Activated naive CD4-positive, alpha-beta T cell treated with anti-CD3 and anti-CD28 coated beads for 36 hours (primary cell): Measurements from ENCODE around the gene PPP1R15A. TPM values are rescaled to one million over a fixed set of nuclear protein-coding genes. Genes with fewer than 3 reads are reported as not detected.
A peak's percentile ranks its signal among the peaks of the same experiment; 100 is the strongest.

Experiments used
- CTCF ChIA-PET: fragments of 350-600 bp; sonication (Branson Sonifier 250); formaldehyde crosslinking; loops from one replicate; lab custom pipeline; 2021; ENCODE audit warnings: antibody characterized with exemption; lab: Charles Lee
- DNase-seq: peaks from one replicate; pipeline ENCODE4 v3.0.0-alpha.2; 2020
- H3K27ac Mint-ChIP-seq: one replicate; pipeline ENCODE4 v1.8.0; 2021; ENCODE audit warnings: mild to moderate bottlenecking, mixed read lengths
- H3K27me3 Mint-ChIP-seq: one replicate; pipeline ENCODE4 v1.8.0; 2021; ENCODE audit warnings: low read depth, mixed read lengths
- H3K36me3 Mint-ChIP-seq: one replicate; pipeline ENCODE4 v1.8.0; 2021; ENCODE audit warnings: low read depth, mixed read lengths
- H3K4me1 Mint-ChIP-seq: one replicate; pipeline ENCODE4 v1.8.0; 2021; ENCODE audit warnings: low read depth, mixed read lengths
- H3K4me3 Mint-ChIP-seq: one replicate; pipeline ENCODE4 v1.8.0; 2021; ENCODE audit warnings: mild to moderate bottlenecking, moderate library complexity, mixed read lengths
- H3K9me3 Mint-ChIP-seq: one replicate; pipeline ENCODE4 v1.8.0; 2021; ENCODE audit warnings: mixed read lengths
- intact Hi-C: fragments of 100-400 bp; cut with micrococcal nuclease; formaldehyde crosslinking; loops from one replicate; pipeline ENCODE4 v1.15.1; 2023
- total RNA-seq, 2 experiments: library from RNA; stranded (reverse); gene quantifications; one replicate each; pipeline ENCODE4 v1.2.3, GENCODE V29; 2021

Gene PPP1R15A
- 10 to 100 TPM; 96.5 to 97.4 TPM for total RNA-seq

GRCh38 chr19:48872182-48872883 is at the start of gene PPP1R15A:
Gene PPP1R15A (plus strand): TSS chr19:48872421. CDS start chr19:48873234, 813 bp downstream.
- Mint-ChIP-seq H3K4me1 (peaks cover 34% of the 10 kb centered on the region), H3K36me3 (peaks cover 39% of the 10 kb centered on the region), H3K4me3 (peak within 1 kb of the TSS; percentile 99), H3K27ac (peak within 1 kb of the TSS; percentile 99), H3K9me3 (no peaks in the 10 kb centered on the region), H3K27me3 (no peaks in the 10 kb centered on the region)
- intact Hi-C loops, result loop anchor here (1.0 to 10.0 kb wide), 8 partner anchors 38 to 622 kb away; partner anchors contain the start of genes C19orf73, CARD8, DHDH and LIN7B
- DNase-seq, result peak; percentile 99
- CTCF ChIA-PET, result interaction anchor here (0.7 to 1.7 kb wide), 2 partner anchors 29 to 85 kb away, joined by 3 to 7 read pairs; no protein-coding TSS in a partner anchor

- DNase-seq, result no peak
- intact Hi-C loops, result no loop called here
- H3K27me3 Mint-ChIP-seq, result no peaks in the 10 kb centered on the region
- H3K4me1 Mint-ChIP-seq, result no peaks in the 10 kb centered on the region
- CTCF ChIA-PET, result no interaction called here
- H3K27ac Mint-ChIP-seq, result no peak overlapping the region
- H3K36me3 Mint-ChIP-seq, result no peaks in the 10 kb centered on the region
- H3K4me3 Mint-ChIP-seq, result no peak overlapping the region
- no peaks in the 10 kb centered on the region for H3K9me3 Mint-ChIP-seq
These were observed 49.7 kb upstream of the PPP1R15A start for GRCh38 chr19:48822514-48822913.

DNA sequence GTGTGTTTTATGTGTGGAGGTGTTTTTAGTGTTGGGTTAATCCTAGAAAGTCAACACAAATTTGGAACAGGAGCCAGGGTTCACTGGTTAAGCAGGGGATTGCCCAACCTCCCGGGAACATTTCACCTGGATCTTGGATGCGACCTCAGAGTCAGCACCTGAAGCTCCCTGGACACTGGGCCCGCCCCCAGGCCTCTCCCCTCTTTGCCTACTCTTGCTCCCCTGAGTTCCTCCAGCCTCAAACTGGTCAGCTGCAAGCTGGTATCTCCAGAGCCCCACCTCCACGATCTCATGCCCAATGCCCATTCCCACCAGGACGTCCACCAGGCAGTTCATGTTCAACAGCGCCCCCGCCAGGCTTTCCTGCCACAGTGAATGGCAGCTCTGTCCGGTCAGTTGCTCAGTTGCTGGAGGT is 45.6 kb upstream of the PPP1R15A start:
- no peak for DNase-seq
- Mint-ChIP-seq H3K27me3 (no peaks in the 10 kb centered on the region), H3K4me1 (no peaks in the 10 kb centered on the region), H3K4me3 (no peak overlapping the region), H3K9me3 (no peaks in the 10 kb centered on the region), H3K27ac (no peak overlapping the region), H3K36me3 (no peaks in the 10 kb centered on the region)
- CTCF ChIA-PET, result interaction anchor here (0.7 kb wide), 2 partner anchors 11 to 19 kb away, joined by 3 to 6 read pairs; no protein-coding TSS in a partner anchor
- intact Hi-C loops, result no loop called here

- no peaks in the 10 kb centered on the region for H3K4me1 Mint-ChIP-seq
- CTCF ChIA-PET, result interaction anchor here (2.1 to 2.2 kb wide), 2 partner anchors 12 to 42 kb away, joined by 10 to 11 read pairs; no protein-coding TSS in a partner anchor
- no peak overlapping the region for H3K27ac Mint-ChIP-seq
- DNase-seq, result no peak
- no peaks in the 10 kb centered on the region for H3K27me3 Mint-ChIP-seq
- intact Hi-C loops, result no loop called here
- no peaks in the 10 kb centered on the region for H3K36me3 Mint-ChIP-seq
- H3K4me3 Mint-ChIP-seq, result no peak overlapping the region
- no peaks in the 10 kb centered on the region for H3K9me3 Mint-ChIP-seq
These were observed 42.1 kb upstream of the PPP1R15A start for GRCh38 chr19:48830088-48830487.

- Mint-ChIP-seq H3K27ac (no peak overlapping the region), H3K4me1 (peaks cover 8% of the 10 kb centered on the region), H3K4me3 (no peak overlapping the region), H3K36me3 (no peaks in the 10 kb centered on the region), H3K27me3 (no peaks in the 10 kb centered on the region), H3K9me3 (no peaks in the 10 kb centered on the region)
- intact Hi-C loops, result no loop called here
- CTCF ChIA-PET, result interaction anchor here (0.6 to 1.9 kb wide), 3 partner anchors 35 to 44 kb away, joined by 3 to 8 read pairs (median 3); no protein-coding TSS in a partner anchor
- no peak for DNase-seq
These were observed 41.3 kb upstream of the PPP1R15A start for GRCh38 chr19:48830965-48831364.

- no peak for DNase-seq
- CTCF ChIA-PET, result interaction anchor here (0.6 to 1.4 kb wide), 6 partner anchors 10 to 374 kb away, joined by 3 to 5 read pairs (median 3); no protein-coding TSS in a partner anchor
- H3K4me3 Mint-ChIP-seq, result no peak overlapping the region
- H3K27me3 Mint-ChIP-seq, result peaks cover 2% of the 10 kb centered on the region
- peaks cover 20% of the 10 kb centered on the region for H3K4me1 Mint-ChIP-seq
- no peak overlapping the region for H3K27ac Mint-ChIP-seq
- intact Hi-C loops, result no loop called here
- no peaks in the 10 kb centered on the region for H3K36me3 Mint-ChIP-seq
- H3K9me3 Mint-ChIP-seq, result no peaks in the 10 kb centered on the region
These were observed 39.2 kb upstream of the PPP1R15A start for GRCh38 chr19:48833049-48833448.

DNA sequence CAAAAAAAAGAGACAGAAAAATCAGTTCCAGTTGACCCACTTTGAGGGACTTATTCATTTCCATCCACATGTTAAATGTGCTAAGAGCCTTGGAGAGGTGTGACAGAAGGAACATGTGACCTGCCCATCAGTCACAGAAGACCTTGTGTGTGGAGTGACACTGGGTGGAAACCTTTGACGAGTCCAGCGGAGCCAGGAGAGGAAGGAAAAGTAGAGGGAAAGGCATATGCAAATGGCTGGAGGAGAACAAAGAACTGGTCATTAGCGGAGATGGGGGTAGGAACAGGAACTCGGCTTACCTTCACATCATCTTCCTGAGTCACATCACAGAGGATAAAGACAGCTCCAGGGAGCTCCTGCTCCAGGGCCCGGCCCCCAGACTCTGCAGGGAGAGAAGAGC is 38.2 kb upstream of the PPP1R15A start:
- DNase-seq, result no peak
- no peak overlapping the region for H3K4me3 Mint-ChIP-seq
- CTCF ChIA-PET, result interaction anchor here (1.4 kb wide), 2 partner anchors 9 to 38 kb away, joined by 5 read pairs; no protein-coding TSS in a partner anchor
- H3K27me3 Mint-ChIP-seq, result peaks cover 2% of the 10 kb centered on the region
- peaks cover 20% of the 10 kb centered on the region for H3K4me1 Mint-ChIP-seq
- no peaks in the 10 kb centered on the region for H3K36me3 Mint-ChIP-seq
- no peak overlapping the region for H3K27ac Mint-ChIP-seq
- intact Hi-C loops, result loop anchor here (2.0 kb wide), 2 partner anchors 23 to 39 kb away; partner anchors contain the start of genes BCAT2 and PPP1R15A
- no peaks in the 10 kb centered on the region for H3K9me3 Mint-ChIP-seq

DNA sequence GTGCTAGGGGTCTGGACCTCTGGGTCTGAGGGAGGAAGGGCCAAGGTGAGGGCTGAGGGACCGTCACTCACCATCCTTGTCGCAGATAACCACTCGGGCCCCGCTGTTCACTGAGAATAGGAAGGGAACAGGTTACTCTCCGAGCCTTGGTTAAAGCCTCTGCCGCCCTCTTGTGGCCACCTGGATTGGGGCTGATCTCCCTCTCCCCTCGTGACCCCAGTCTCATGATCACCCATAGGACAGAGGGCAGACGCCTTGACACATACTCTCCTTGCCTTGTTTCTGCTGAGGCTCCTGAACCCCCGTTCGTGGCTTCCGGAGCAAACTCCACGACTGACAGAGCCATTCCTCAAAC is 36.5 kb upstream of the PPP1R15A start:
- CTCF ChIA-PET, result interaction anchor here (0.5 to 2.2 kb wide), 13 partner anchors 9 to 177 kb away, joined by 3 to 28 read pairs (median 4); partner anchors contain the start of gene BCAT2
- intact Hi-C loops, result loop anchor here (1.0 to 5.0 kb wide), 8 partner anchors 25 to 328 kb away; partner anchors contain the start of genes BCAT2, CA11 and PPP1R15A
- peak overlapping the region; percentile 73 for H3K4me3 Mint-ChIP-seq
- H3K4me1 Mint-ChIP-seq, result peaks cover 20% of the 10 kb centered on the region
- peaks cover 2% of the 10 kb centered on the region for H3K27me3 Mint-ChIP-seq
- peak; percentile 98 for DNase-seq
- no peaks in the 10 kb centered on the region for H3K36me3 Mint-ChIP-seq
- H3K9me3 Mint-ChIP-seq, result no peaks in the 10 kb centered on the region
- no peak overlapping the region for H3K27ac Mint-ChIP-seq

GRCh38 chr19:48836089-48837017 is 35.9 kb upstream of the PPP1R15A start, which contains the start of gene HSD17B14:
Gene HSD17B14 (minus strand): TSS chr19:48836491. CDS start chr19:48836411, 80 bp downstream.
- CTCF ChIA-PET, result interaction anchor here (0.5 to 2.2 kb wide), 14 partner anchors 8 to 176 kb away, joined by 3 to 28 read pairs (median 4); partner anchors contain the start of gene BCAT2
- Mint-ChIP-seq H3K36me3 (no peaks in the 10 kb centered on the region), H3K27me3 (peaks cover 2% of the 10 kb centered on the region), H3K4me3 (peak within 1 kb of the TSS; percentile 73), H3K27ac (peak within 1 kb of the TSS; percentile 31), H3K9me3 (no peaks in the 10 kb centered on the region), H3K4me1 (peaks cover 20% of the 10 kb centered on the region)
- DNase-seq, result no peak
- intact Hi-C loops, result loop anchor here (5.0 kb wide), 1 partner anchor 329 kb away; no protein-coding TSS in a partner anchor

DNA sequence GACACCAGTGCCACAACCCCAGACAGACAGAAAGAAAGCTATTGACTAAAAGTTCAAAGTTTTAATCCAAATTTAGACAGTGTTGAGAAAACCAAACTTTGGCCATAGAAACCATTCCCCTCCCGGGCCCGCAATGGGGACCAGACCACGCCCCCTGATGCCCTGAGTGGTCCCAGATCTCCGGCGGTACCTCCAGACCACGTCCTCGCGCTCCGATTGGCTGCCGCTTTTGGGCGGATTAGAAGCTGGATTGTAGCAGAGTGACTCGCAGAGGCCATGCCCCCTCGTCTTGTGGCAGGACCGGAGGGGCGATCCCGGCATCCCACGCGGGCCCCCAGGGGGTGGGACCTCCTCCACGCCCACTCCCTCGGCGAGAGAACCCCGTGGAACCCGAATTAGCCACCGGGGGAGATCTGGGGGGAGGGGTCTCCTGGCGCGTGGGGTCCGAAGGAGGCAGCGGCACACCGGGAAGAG is 35.1 kb upstream of the PPP1R15A start:
- CTCF ChIA-PET, result interaction anchor here (0.6 to 2.2 kb wide), 5 partner anchors 10 to 133 kb away, joined by 4 to 28 read pairs (median 7); no protein-coding TSS in a partner anchor
- H3K27me3 Mint-ChIP-seq, result peaks cover 2% of the 10 kb centered on the region
- intact Hi-C loops, result loop anchor here (5.0 kb wide), 1 partner anchor 330 kb away; no protein-coding TSS in a partner anchor
- DNase-seq, result peak; percentile 83
- peaks cover 20% of the 10 kb centered on the region for H3K4me1 Mint-ChIP-seq
- H3K27ac Mint-ChIP-seq, result no peak overlapping the region
- H3K9me3 Mint-ChIP-seq, result no peaks in the 10 kb centered on the region
- peak overlapping the region; percentile 73 for H3K4me3 Mint-ChIP-seq
- no peaks in the 10 kb centered on the region for H3K36me3 Mint-ChIP-seq

DNA sequence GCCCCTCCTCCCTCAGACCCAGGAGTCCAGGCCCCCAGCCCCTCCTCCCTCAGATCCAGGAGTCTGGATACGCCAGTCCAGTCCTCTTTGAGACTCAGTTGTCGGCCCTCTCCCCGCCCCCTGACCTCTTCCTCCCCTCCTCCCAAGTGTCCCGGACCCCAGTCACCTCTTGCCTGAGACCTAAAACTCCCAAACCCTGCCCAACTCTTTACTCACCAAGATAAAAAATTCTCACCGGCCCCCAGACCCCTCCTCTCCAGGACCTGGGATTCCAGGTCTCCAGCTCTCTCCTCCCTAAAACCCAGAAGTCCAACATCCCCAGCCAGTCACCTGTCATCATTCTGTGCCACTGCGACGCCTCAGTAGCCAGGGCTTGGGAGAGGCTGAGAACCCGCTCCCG is 34.5 kb upstream of the PPP1R15A start:
- CTCF ChIA-PET, result interaction anchor here (0.6 to 2.2 kb wide), 4 partner anchors 43 to 133 kb away, joined by 4 to 28 read pairs (median 10); no protein-coding TSS in a partner anchor
- H3K4me3 Mint-ChIP-seq, result peak overlapping the region; percentile 47

More for the DNA sequence above, 34.5 kb upstream of the PPP1R15A start:
- Mint-ChIP-seq H3K27ac (no peak overlapping the region), H3K4me1 (peaks cover 20% of the 10 kb centered on the region), H3K27me3 (peaks cover 2% of the 10 kb centered on the region), H3K9me3 (no peaks in the 10 kb centered on the region), H3K36me3 (no peaks in the 10 kb centered on the region)
- intact Hi-C loops, result loop anchor here (5.0 kb wide), 1 partner anchor 330 kb away; no protein-coding TSS in a partner anchor
- no peak for DNase-seq
